ENCODE measurements around the gene SBK1.

DNA sequence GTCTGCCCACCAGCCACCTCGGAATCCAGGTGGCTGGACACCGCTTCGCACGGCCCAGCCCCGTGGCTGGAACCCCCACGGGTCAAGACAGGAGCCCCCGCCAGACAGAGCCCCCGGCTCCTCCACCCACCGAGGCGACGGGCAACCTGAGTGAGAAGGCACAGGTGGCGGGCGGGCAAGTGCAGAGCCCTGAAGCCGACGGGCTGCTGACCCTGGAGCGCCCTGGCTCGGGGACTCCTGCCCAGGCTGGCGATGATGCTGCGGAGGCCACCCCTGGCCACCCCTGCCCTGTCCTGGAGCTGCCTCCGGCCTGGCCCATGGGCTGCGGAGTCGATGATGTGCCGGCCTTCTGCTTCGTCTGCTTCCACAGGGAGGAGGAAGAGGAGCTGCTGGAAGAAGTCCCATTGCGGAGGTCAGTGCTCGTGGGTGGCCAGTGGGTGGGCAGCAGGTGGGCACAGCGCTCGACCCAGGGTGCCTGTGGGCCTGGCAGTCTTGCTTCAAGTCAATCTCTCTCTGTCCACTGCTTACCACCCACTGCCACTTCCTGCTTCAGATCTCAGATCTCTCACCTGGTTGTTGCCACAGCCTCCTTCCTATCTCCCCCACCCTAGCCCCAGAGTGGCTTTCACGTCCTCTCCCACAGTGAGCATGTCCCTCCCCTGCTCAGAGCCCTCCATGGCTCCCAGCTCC, 33.1 kb upstream of the SBK1 start:
- TF ChIP-seq POLR2A (IDR thresholded peaks at IDR 0.05; ENCODE audit: low read length) (no peak), CTCF (IDR thresholded peaks at IDR 0.05) (no peak), NFE2L2 (conservative IDR thresholded peaks at IDR 0.05; ENCODE audit: low read length) (no peak), BHLHE40 (IDR thresholded peaks at IDR 0.05; ENCODE audit: low read depth, low read length) (no peak), RFX5 (IDR thresholded peaks at IDR 0.05) (no peak), KDM1A (IDR thresholded peaks at IDR 0.05; ENCODE audit: low read depth) (no peak), MAX (IDR thresholded peaks at IDR 0.05) (no peak), SMC3 (IDR thresholded peaks at IDR 0.05) (no peak), FOSB (CRISPR knock-in tag; IDR thresholded peaks at IDR 0.05) (no peak), EP300 (IDR thresholded peaks at IDR 0.05) (no peak)
- TF ChIP-seq, protein P1, sequence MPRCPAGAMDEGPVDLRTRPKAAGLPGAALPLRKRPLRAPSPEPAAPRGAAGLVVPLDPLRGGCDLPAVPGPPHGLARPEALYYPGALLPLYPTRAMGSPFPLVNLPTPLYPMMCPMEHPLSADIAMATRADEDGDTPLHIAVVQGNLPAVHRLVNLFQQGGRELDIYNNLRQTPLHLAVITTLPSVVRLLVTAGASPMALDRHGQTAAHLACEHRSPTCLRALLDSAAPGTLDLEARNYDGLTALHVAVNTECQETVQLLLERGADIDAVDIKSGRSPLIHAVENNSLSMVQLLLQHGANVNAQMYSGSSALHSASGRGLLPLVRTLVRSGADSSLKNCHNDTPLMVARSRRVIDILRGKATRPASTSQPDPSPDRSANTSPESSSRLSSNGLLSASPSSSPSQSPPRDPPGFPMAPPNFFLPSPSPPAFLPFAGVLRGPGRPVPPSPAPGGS (IDR thresholded peaks at IDR 0.05): no peak
- TF ChIP-seq, protein P2, sequence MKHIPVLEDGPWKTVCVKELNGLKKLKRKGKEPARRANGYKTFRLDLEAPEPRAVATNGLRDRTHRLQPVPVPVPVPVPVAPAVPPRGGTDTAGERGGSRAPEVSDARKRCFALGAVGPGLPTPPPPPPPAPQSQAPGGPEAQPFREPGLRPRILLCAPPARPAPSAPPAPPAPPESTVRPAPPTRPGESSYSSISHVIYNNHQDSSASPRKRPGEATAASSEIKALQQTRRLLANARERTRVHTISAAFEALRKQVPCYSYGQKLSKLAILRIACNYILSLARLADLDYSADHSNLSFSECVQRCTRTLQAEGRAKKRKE (CRISPR knock-in tag; IDR thresholded peaks at IDR 0.05; ENCODE audit: low read depth): no peak
- TF ChIP-seq, protein P3, sequence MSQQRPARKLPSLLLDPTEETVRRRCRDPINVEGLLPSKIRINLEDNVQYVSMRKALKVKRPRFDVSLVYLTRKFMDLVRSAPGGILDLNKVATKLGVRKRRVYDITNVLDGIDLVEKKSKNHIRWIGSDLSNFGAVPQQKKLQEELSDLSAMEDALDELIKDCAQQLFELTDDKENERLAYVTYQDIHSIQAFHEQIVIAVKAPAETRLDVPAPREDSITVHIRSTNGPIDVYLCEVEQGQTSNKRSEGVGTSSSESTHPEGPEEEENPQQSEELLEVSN (IDR thresholded peaks at IDR 0.05; ENCODE audit: borderline replicate concordance, low read depth): no peak
- TF ChIP-seq, protein P4, sequence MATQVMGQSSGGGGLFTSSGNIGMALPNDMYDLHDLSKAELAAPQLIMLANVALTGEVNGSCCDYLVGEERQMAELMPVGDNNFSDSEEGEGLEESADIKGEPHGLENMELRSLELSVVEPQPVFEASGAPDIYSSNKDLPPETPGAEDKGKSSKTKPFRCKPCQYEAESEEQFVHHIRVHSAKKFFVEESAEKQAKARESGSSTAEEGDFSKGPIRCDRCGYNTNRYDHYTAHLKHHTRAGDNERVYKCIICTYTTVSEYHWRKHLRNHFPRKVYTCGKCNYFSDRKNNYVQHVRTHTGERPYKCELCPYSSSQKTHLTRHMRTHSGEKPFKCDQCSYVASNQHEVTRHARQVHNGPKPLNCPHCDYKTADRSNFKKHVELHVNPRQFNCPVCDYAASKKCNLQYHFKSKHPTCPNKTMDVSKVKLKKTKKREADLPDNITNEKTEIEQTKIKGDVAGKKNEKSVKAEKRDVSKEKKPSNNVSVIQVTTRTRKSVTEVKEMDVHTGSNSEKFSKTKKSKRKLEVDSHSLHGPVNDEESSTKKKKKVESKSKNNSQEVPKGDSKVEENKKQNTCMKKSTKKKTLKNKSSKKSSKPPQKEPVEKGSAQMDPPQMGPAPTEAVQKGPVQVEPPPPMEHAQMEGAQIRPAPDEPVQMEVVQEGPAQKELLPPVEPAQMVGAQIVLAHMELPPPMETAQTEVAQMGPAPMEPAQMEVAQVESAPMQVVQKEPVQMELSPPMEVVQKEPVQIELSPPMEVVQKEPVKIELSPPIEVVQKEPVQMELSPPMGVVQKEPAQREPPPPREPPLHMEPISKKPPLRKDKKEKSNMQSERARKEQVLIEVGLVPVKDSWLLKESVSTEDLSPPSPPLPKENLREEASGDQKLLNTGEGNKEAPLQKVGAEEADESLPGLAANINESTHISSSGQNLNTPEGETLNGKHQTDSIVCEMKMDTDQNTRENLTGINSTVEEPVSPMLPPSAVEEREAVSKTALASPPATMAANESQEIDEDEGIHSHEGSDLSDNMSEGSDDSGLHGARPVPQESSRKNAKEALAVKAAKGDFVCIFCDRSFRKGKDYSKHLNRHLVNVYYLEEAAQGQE (IDR thresholded peaks at IDR 0.05): no peak
